K562 (cell line): ENCODE results near the gene LRRC4B. TPM values are rescaled to one million over a fixed set of nuclear protein-coding genes. Genes with fewer than 3 reads are reported as not detected.

Experiments
- ATAC-seq: fragments of 200-7000 bp; cut with Tn5 transposase; 3 replicates; pipeline ENCODE4 v1.9.1; 2020; ENCODE audit warnings: moderate library complexity
- BruUV-seq: library from RNA; stranded (reverse); fragments of 400-500 nt; replicated peaks from 2 replicates; lab custom pipeline; 2021; lab: Mats Ljungman, UMichigan
- CTCF ChIA-PET: fragments of 300-600 bp; formaldehyde crosslinking; extraction: SDS; loops from one replicate; lab custom pipeline; 2021; ENCODE audit warnings: low intra/inter-chr PET ratio; lab: Yijun Ruan, JAX
- POLR2A ChIA-PET: fragments of 300-600, 350-650 bp; sonication (Branson Sonifier 250); formaldehyde crosslinking; extraction: SDS; loops from one replicate; lab custom pipeline; 2021; ENCODE audit warnings: antibody characterized with exemption, inconsistent platforms; lab: Yijun Ruan, JAX
- DNase-seq, 4 experiments: peaks; one replicate each; pipeline versions ENCODE4 v3.0.0 to v3.0.0-alpha.2; 2011 to 2018; ENCODE audit warnings: low spot score in 3 of 4, mixed read lengths in 3 of 4; ENCODE audit errors: extremely low read depth in 1 of 4
- FAIRE-seq: peaks from 2 replicates; lab custom pipeline; 2011; peaks lifted over from hg19 to GRCh38; lab: Jason Lieb, UNC
- H2AFZ ChIP-seq: 2 replicates; pipeline ENCODE4 v1.6.0; 2011; ENCODE audit warnings: low read depth, low read length, control low read depth, inconsistent platforms
- H3K27ac ChIP-seq: fragments of 200-600 bp; 3 replicates; pipeline ENCODE4 v1.8.0; 2011; ENCODE audit warnings: low read depth, mild to moderate bottlenecking, control low read depth, inconsistent platforms, low read length, moderate library complexity, mixed read lengths; ENCODE audit errors: extremely low read depth
- H3K27me3 ChIP-seq, 2 experiments: fragments of 300-600 bp in 1 of 2; 2 replicates in 1 of 2; 3 replicates in 1 of 2; pipeline versions ENCODE4 v1.6.0 to v1.8.0; 2011; ENCODE audit warnings: inconsistent platforms in 2 of 2, low read length in 2 of 2, mild to moderate bottlenecking in 1 of 2, mixed read lengths in 1 of 2, moderate library complexity in 1 of 2; ENCODE audit not compliant: control insufficient read depth in 2 of 2, insufficient read depth in 2 of 2
- H3K36me3 ChIP-seq: fragments of 300-600 bp; 3 replicates; pipeline ENCODE4 v1.8.0; 2011; ENCODE audit warnings: mild to moderate bottlenecking, low read length, inconsistent platforms; ENCODE audit not compliant: control insufficient read depth, insufficient read depth
- H3K4me1 ChIP-seq, 2 experiments: fragments of 200-600 bp in 1 of 2; replicated peaks in 1 of 2; 2 replicates in 1 of 2; 3 replicates in 1 of 2; pipeline versions ENCODE4 v1.5.1 to v1.8.0; 2011; ENCODE audit warnings: inconsistent platforms in 2 of 2, low read length in 2 of 2, mild to moderate bottlenecking in 1 of 2, mixed read lengths in 1 of 2, moderate library complexity in 1 of 2; ENCODE audit not compliant: control insufficient read depth in 2 of 2, insufficient read depth in 2 of 2
- H3K4me2 ChIP-seq: 2 replicates; pipeline ENCODE4 v1.6.1; 2011; ENCODE audit warnings: low read length, control low read depth, inconsistent platforms, mixed read lengths; ENCODE audit not compliant: insufficient read depth
- H3K4me3 ChIP-seq: fragments of 200-600 bp; sonication (generic), shearing (Covaris generic); 2 replicates; pipeline ENCODE4 v1.5.1; 2016; ENCODE audit warnings: control low read depth, inconsistent platforms
- H3K79me2 ChIP-seq: fragments of 200-600 bp; 3 replicates; pipeline ENCODE4 v1.8.0; 2011; ENCODE audit warnings: low read length, inconsistent platforms; ENCODE audit not compliant: control insufficient read depth, insufficient read depth
- H3K9ac ChIP-seq, 2 experiments: 2 replicates each; pipeline versions ENCODE4 v1.6.0 to v1.6.1; 2011; ENCODE audit warnings: low read depth in 2 of 2, low read length in 2 of 2, control low read depth in 1 of 2, inconsistent platforms in 1 of 2, mild to moderate bottlenecking in 1 of 2, mixed read lengths in 1 of 2; ENCODE audit not compliant: insufficient read depth in 1 of 2
- H3K9me1 ChIP-seq: one replicate; pipeline ENCODE4 v1.6.0; 2011; ENCODE audit warnings: inconsistent platforms, mild to moderate bottlenecking, low read length, moderate library complexity; ENCODE audit not compliant: control insufficient read depth, insufficient read depth
- H3K9me3 ChIP-seq: replicated peaks from 2 replicates; pipeline ENCODE4 v1.5.1; 2011; ENCODE audit warnings: low read depth, low read length, inconsistent platforms; ENCODE audit not compliant: control insufficient read depth, insufficient read depth
- H4K20me1 ChIP-seq: replicated peaks from 2 replicates; pipeline ENCODE4 v1.6.1; 2011; ENCODE audit warnings: low read length, inconsistent platforms, mixed read lengths; ENCODE audit not compliant: control insufficient read depth, insufficient read depth
- ERF ChIP-seq: fragments of 450-650 bp; formaldehyde crosslinking; IDR thresholded peaks from 2 replicates; pipeline ENCODE4 v1.4.0; 2020; ENCODE audit warnings: mild to moderate bottlenecking, mixed read lengths
- HNRNPLL ChIP-seq: fragments of 200-400 bp; formaldehyde crosslinking; IDR thresholded peaks from 2 replicates; pipeline ENCODE4 v1.6.1; 2017; ENCODE audit warnings: low read length, low read depth, mild to moderate bottlenecking; ENCODE audit not compliant: poor library complexity, severe bottlenecking
- JUNB ChIP-seq: fragments of 450-650 bp; formaldehyde crosslinking; conservative IDR thresholded peaks from 2 replicates; pipeline ENCODE4 v1.4.0; 2020; ENCODE audit warnings: mild to moderate bottlenecking
- MECOM ChIP-seq: fragments of 250-450 bp; sonication (Bioruptor Pico); IDR thresholded peaks from 2 replicates; pipeline ENCODE4 v1.8.0; 2022; ENCODE audit warnings: inconsistent platforms
- NELFE ChIP-seq: IDR thresholded peaks from 2 replicates; pipeline ENCODE4 v1.6.1; 2011; ENCODE audit warnings: mild to moderate bottlenecking; ENCODE audit not compliant: insufficient read depth, insufficient read length
- NONO ChIP-seq, 2 experiments: fragments of 200-400 bp in 1 of 2; fragments of 450-650 bp in 1 of 2; formaldehyde crosslinking in 1 of 2; IDR thresholded peaks; 2 replicates each; pipeline ENCODE4 v1.6.1; 2017; ENCODE audit warnings: low read depth in 2 of 2, mild to moderate bottlenecking in 2 of 2, moderate library complexity in 2 of 2, low read length in 1 of 2
- NR4A1 ChIP-seq, 2 experiments: fragments of 250-450 bp in 1 of 2; fragments of 450-650 bp in 1 of 2; sonication (Bioruptor Pico) in 1 of 2; IDR thresholded peaks; 2 replicates each; pipeline versions ENCODE4 v1.4.0 to v1.6.1; 2016 to 2020; ENCODE audit warnings: mild to moderate bottlenecking in 2 of 2, missing compliant biosample characterization in 1 of 2, missing genetic modification characterization in 1 of 2, moderate library complexity in 1 of 2
- PTBP1 ChIP-seq: fragments of 200-400 bp; formaldehyde crosslinking; IDR thresholded peaks from 2 replicates; pipeline ENCODE4 v1.6.1; 2017; ENCODE audit warnings: low read depth, low read length
- RBM39 ChIP-seq: fragments of 200-400 bp; formaldehyde crosslinking; optimal IDR thresholded peaks from 2 replicates; pipeline ENCODE3; 2018; ENCODE audit warnings: low read depth, low read length
- SMAD3 ChIP-seq: fragments of 450-650 bp; formaldehyde crosslinking; conservative IDR thresholded peaks from 2 replicates; pipeline ENCODE4 v1.4.0; 2020; ENCODE audit warnings: mild to moderate bottlenecking
- SRF ChIP-seq, 2 experiments: fragments of 250-450, 450-650 bp in 1 of 2; sonication (Bioruptor Pico) in 1 of 2; sonication (generic) in 1 of 2; formaldehyde crosslinking; IDR thresholded peaks; 2 replicates each; pipeline versions ENCODE4 v1.5.0 to v1.5.1; 2020 to 2022; ENCODE audit warnings: mild to moderate bottlenecking in 1 of 2, missing genetic modification reagents in 1 of 2
- STAG1 ChIP-seq: sonication (generic); formaldehyde crosslinking; IDR thresholded peaks from 2 replicates; pipeline ENCODE4 v1.5.0; 2020; ENCODE audit warnings: missing genetic modification reagents, borderline replicate concordance
- ZNF133 ChIP-seq: fragments of 250-450 bp; sonication (Bioruptor Pico); IDR thresholded peaks from 2 replicates; pipeline ENCODE4 v1.4.0; 2020; ENCODE audit warnings: mild to moderate bottlenecking
- ZNF584 ChIP-seq: fragments of 200-800 bp; sonication (Bioruptor generic); IDR thresholded peaks from 2 replicates; pipeline ENCODE4 v1.6.1; 2016; ENCODE audit warnings: low read depth, mild to moderate bottlenecking, missing genetic modification characterization, missing compliant biosample characterization
- ZNF75A ChIP-seq: fragments of 450-650 bp; formaldehyde crosslinking; IDR thresholded peaks from 2 replicates; pipeline ENCODE4 v1.4.0; 2020; ENCODE audit warnings: mild to moderate bottlenecking
- ZNF766 ChIP-seq: fragments of 200-800 bp; sonication (Bioruptor generic); conservative IDR thresholded peaks from 2 replicates; pipeline ENCODE4 v1.6.1; 2016; ENCODE audit warnings: missing genetic modification characterization, missing compliant biosample characterization
- WGBS: fragments of 100-300 bp; shearing (Covaris generic); methylation state at CpG from one replicate; pipeline ENCODE4 v1.1.6; 2016; ENCODE audit warnings: low coverage, mixed read lengths; ENCODE audit not compliant: insufficient coverage; ENCODE audit errors: missing lambda C conversion rate; 5-methylcytosine and 5-hydroxymethylcytosine counted together
- in situ Hi-C: fragments of 300-500 bp; cut with MboI; formaldehyde crosslinking; loops from 4 replicates; pipeline ENCODE4 v1.15.0; 2018; ENCODE audit warnings: inconsistent platforms, mixed read lengths
- intact Hi-C: fragments of 100-400 bp; cut with micrococcal nuclease; formaldehyde crosslinking; loops from 2 replicates; pipeline ENCODE4 v1.14.2; 2022
- polyA plus RNA-seq, 8 experiments: library from polyadenylated mRNA; depleted of rRNA in 4 of 8; stranded (reverse) in 5 of 8; unstranded in 3 of 8; fragments of >200 nt; fragmentation: Nextera tagmentation in 2 of 8; fragmentation: Illumina TruSeq in 1 of 8; extraction: Ambion mirVana in 2 of 8; extraction: Trizol in 1 of 8; gene quantifications; 2 replicates each; pipeline versions ENCODE4 v1.2.1 to v1.2.3, GENCODE V29; 2011 to 2014; ENCODE audit warnings: inconsistent platforms in 1 of 8, missing spikeins in 1 of 8
- total RNA-seq, 7 experiments: library from RNA; depleted of rRNA in 6 of 7; stranded (reverse); fragments of >200 nt in 6 of 7; fragmentation: Illumina TruSeq in 2 of 7; extraction: Trizol in 2 of 7; gene quantifications; 2 replicates each; pipeline versions ENCODE4 v1.2.1 to v1.2.3, GENCODE V29; 2011 to 2021; ENCODE audit warnings: low replicate concordance in 1 of 7
- TF ChIP-seq, protein P1 (sequence below), 2 experiments: IDR thresholded peaks; 2 replicates each; pipeline ENCODE4 v1.6.1; 2012; ENCODE audit warnings: improper control_type of control experiment in 2 of 2, low read depth in 2 of 2, low read length in 2 of 2, borderline replicate concordance in 1 of 2
- TF ChIP-seq, protein P2 (sequence below): sonication (generic); formaldehyde crosslinking; IDR thresholded peaks from 2 replicates; pipeline ENCODE4 v1.8.1; 2022; ENCODE audit warnings: missing genetic modification reagents

The LRRC4B gene
- total and polyA plus RNA-seq, 9 of the 15 experiments (the other 6 are each of a cell fraction or from before 2014, with no cell fraction given), result 0.18 to 9.6 (median 2.9) TPM; not detected in 2

DNA sequence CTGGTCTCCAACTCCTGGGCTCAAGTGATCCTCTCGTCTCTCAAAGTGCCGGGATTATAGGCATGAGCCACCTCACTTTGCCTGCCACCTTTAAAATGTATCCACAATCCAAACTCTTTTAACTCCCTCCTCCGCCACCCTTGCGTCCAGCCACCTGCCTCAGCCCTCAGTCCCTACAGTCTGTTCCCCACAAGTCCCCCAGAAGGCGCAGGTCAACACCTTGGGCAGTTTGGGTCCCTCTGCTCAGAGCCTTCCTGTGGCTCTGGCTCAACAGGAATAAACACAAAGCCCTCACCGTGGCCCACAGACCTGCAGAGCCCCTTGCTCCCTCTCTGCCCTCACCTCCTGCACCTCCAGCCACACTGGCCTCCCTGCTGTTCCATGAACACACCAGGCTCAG lies 99.4 kb downstream of the LRRC4B start:
- ATAC-seq (no peak), FAIRE-seq (no peak), DNase-seq (no peak)
- no peak for TF ChIP-seq RBM39
- no peak for TF ChIP-seq ZNF766 (CRISPR knock-in tag)
- no peak for TF ChIP-seq PTBP1
- no peak for TF ChIP-seq SRF (CRISPR knock-in tag; IDR thresholded peaks at IDR 0.05)
- no peak for TF ChIP-seq NR4A1 (CRISPR knock-in tag; IDR thresholded peaks at IDR 0.05)
- no peak for TF ChIP-seq NR4A1 (tag; IDR thresholded peaks at IDR 0.05)
- TF ChIP-seq NONO (IDR thresholded peaks at IDR 0.05; ENCODE audit: low read depth in 2 of 2, low read length in 1 of 2), result no peak
- TF ChIP-seq MECOM (CRISPR knock-in tag), result no peak
- no peak for TF ChIP-seq JUNB (CRISPR knock-in tag)
- TF ChIP-seq, protein P1, sequence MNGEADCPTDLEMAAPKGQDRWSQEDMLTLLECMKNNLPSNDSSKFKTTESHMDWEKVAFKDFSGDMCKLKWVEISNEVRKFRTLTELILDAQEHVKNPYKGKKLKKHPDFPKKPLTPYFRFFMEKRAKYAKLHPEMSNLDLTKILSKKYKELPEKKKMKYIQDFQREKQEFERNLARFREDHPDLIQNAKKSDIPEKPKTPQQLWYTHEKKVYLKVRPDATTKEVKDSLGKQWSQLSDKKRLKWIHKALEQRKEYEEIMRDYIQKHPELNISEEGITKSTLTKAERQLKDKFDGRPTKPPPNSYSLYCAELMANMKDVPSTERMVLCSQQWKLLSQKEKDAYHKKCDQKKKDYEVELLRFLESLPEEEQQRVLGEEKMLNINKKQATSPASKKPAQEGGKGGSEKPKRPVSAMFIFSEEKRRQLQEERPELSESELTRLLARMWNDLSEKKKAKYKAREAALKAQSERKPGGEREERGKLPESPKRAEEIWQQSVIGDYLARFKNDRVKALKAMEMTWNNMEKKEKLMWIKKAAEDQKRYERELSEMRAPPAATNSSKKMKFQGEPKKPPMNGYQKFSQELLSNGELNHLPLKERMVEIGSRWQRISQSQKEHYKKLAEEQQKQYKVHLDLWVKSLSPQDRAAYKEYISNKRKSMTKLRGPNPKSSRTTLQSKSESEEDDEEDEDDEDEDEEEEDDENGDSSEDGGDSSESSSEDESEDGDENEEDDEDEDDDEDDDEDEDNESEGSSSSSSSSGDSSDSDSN (IDR thresholded peaks at IDR 0.05; ENCODE audit: borderline replicate concordance in 1 of 2, low read depth in 2 of 2, low read length in 2 of 2), result no peak
- TF ChIP-seq NELFE, result no peak
- TF ChIP-seq ERF (CRISPR knock-in tag), result no peak
- no peak for TF ChIP-seq ZNF584 (CRISPR knock-in tag)
- TF ChIP-seq, protein P2, sequence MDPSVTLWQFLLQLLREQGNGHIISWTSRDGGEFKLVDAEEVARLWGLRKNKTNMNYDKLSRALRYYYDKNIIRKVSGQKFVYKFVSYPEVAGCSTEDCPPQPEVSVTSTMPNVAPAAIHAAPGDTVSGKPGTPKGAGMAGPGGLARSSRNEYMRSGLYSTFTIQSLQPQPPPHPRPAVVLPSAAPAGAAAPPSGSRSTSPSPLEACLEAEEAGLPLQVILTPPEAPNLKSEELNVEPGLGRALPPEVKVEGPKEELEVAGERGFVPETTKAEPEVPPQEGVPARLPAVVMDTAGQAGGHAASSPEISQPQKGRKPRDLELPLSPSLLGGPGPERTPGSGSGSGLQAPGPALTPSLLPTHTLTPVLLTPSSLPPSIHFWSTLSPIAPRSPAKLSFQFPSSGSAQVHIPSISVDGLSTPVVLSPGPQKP, result no peak
- no peak for TF ChIP-seq ZNF75A (CRISPR knock-in tag)
- TF ChIP-seq HNRNPLL, result no peak
- TF ChIP-seq SMAD3 (CRISPR knock-in tag), result no peak
- TF ChIP-seq ZNF133 (CRISPR knock-in tag), result no peak
- TF ChIP-seq STAG1 (CRISPR knock-in tag), result no peak
- no peaks in the 10 kb centered on the region for H3K36me3 ChIP-seq
- H3K9me3 ChIP-seq, result no peaks in the 10 kb centered on the region; the same call in 1 of the 2 replicates
- BruUV-seq, result no TSS peak
- no peak overlapping the region for H3K27ac ChIP-seq
- no peak overlapping the region for H3K4me3 ChIP-seq
- no peaks in the 10 kb centered on the region for H4K20me1 ChIP-seq
- H3K4me1 ChIP-seq, result peaks cover 8 to 34% of the 10 kb centered on the region in 2 experiments; a peak in 4 of 5 replicates
- peak overlapping the region in 1 of 2 experiments; percentile 48; a peak in 1 of 4 replicates for H3K9ac ChIP-seq
- intact Hi-C loops, result no loop called here
- H3K4me2 ChIP-seq, result no peak overlapping the region
- POLR2A ChIA-PET, result interaction anchor here (1.2 to 1.3 kb wide), 2 partner anchors 10 to 100 kb away, joined by 4 to 5 read pairs; no protein-coding TSS in a partner anchor
- H3K27me3 ChIP-seq, result peaks cover 0 to 18% of the 10 kb centered on the region in 2 experiments; a peak in 3 of 5 replicates
- in situ Hi-C loops, result no loop called here
- H3K79me2 ChIP-seq, result no peaks in the 10 kb centered on the region
- H3K9me1 ChIP-seq, result no peaks in the 10 kb centered on the region
- CTCF ChIA-PET, result no interaction called here
- 33% methylated on average over 6 of the region's 6 CpGs for WGBS
- H2AFZ ChIP-seq, result no peak overlapping the region
